K562 (cell line): Measurements from ENCODE around the gene MALAT1. TPM values are rescaled to one million over a fixed set of nuclear protein-coding genes. Genes with fewer than 3 reads are reported as not detected.

ENCODE experiments used
- ATAC-seq: fragments of 200-7000 bp; cut with Tn5 transposase; 3 replicates; pipeline ENCODE4 v1.9.1; 2020; ENCODE audit warnings: moderate library complexity
- BruUV-seq: library from RNA; stranded (reverse); fragments of 400-500 nt; replicated peaks from 2 replicates; lab custom pipeline; 2021; lab: Mats Ljungman, UMichigan
- CTCF ChIA-PET: fragments of 300-600 bp; formaldehyde crosslinking; extraction: SDS; loops from one replicate; lab custom pipeline; 2021; ENCODE audit warnings: low intra/inter-chr PET ratio; lab: Yijun Ruan, JAX
- POLR2A ChIA-PET: fragments of 300-600, 350-650 bp; sonication (Branson Sonifier 250); formaldehyde crosslinking; extraction: SDS; loops from one replicate; lab custom pipeline; 2021; ENCODE audit warnings: antibody characterized with exemption, inconsistent platforms; lab: Yijun Ruan, JAX
- DNase-seq, 4 experiments: peaks; one replicate each; pipeline versions ENCODE4 v3.0.0 to v3.0.0-alpha.2; 2011 to 2018; ENCODE audit warnings: low spot score in 3 of 4, mixed read lengths in 3 of 4; ENCODE audit errors: extremely low read depth in 1 of 4
- FAIRE-seq: peaks from 2 replicates; lab custom pipeline; 2011; peaks lifted over from hg19 to GRCh38; lab: Jason Lieb, UNC
- H2AFZ ChIP-seq: 2 replicates; pipeline ENCODE4 v1.6.0; 2011; ENCODE audit warnings: low read depth, low read length, control low read depth, inconsistent platforms
- H3K27ac ChIP-seq: fragments of 200-600 bp; 3 replicates; pipeline ENCODE4 v1.8.0; 2011; ENCODE audit warnings: low read depth, mild to moderate bottlenecking, control low read depth, inconsistent platforms, low read length, moderate library complexity, mixed read lengths; ENCODE audit errors: extremely low read depth
- H3K27me3 ChIP-seq, 2 experiments: fragments of 300-600 bp in 1 of 2; 2 replicates in 1 of 2; 3 replicates in 1 of 2; pipeline versions ENCODE4 v1.6.0 to v1.8.0; 2011; ENCODE audit warnings: inconsistent platforms in 2 of 2, low read length in 2 of 2, mild to moderate bottlenecking in 1 of 2, mixed read lengths in 1 of 2, moderate library complexity in 1 of 2; ENCODE audit not compliant: control insufficient read depth in 2 of 2, insufficient read depth in 2 of 2
- H3K36me3 ChIP-seq: fragments of 300-600 bp; 3 replicates; pipeline ENCODE4 v1.8.0; 2011; ENCODE audit warnings: mild to moderate bottlenecking, low read length, inconsistent platforms; ENCODE audit not compliant: control insufficient read depth, insufficient read depth
- H3K4me1 ChIP-seq, 2 experiments: fragments of 200-600 bp in 1 of 2; replicated peaks in 1 of 2; 2 replicates in 1 of 2; 3 replicates in 1 of 2; pipeline versions ENCODE4 v1.5.1 to v1.8.0; 2011; ENCODE audit warnings: inconsistent platforms in 2 of 2, low read length in 2 of 2, mild to moderate bottlenecking in 1 of 2, mixed read lengths in 1 of 2, moderate library complexity in 1 of 2; ENCODE audit not compliant: control insufficient read depth in 2 of 2, insufficient read depth in 2 of 2
- H3K4me2 ChIP-seq: 2 replicates; pipeline ENCODE4 v1.6.1; 2011; ENCODE audit warnings: low read length, control low read depth, inconsistent platforms, mixed read lengths; ENCODE audit not compliant: insufficient read depth
- H3K4me3 ChIP-seq: fragments of 200-600 bp; sonication (generic), shearing (Covaris generic); 2 replicates; pipeline ENCODE4 v1.5.1; 2016; ENCODE audit warnings: control low read depth, inconsistent platforms
- H3K79me2 ChIP-seq: fragments of 200-600 bp; 3 replicates; pipeline ENCODE4 v1.8.0; 2011; ENCODE audit warnings: low read length, inconsistent platforms; ENCODE audit not compliant: control insufficient read depth, insufficient read depth
- H3K9ac ChIP-seq, 2 experiments: 2 replicates each; pipeline versions ENCODE4 v1.6.0 to v1.6.1; 2011; ENCODE audit warnings: low read depth in 2 of 2, low read length in 2 of 2, control low read depth in 1 of 2, inconsistent platforms in 1 of 2, mild to moderate bottlenecking in 1 of 2, mixed read lengths in 1 of 2; ENCODE audit not compliant: insufficient read depth in 1 of 2
- H3K9me1 ChIP-seq: one replicate; pipeline ENCODE4 v1.6.0; 2011; ENCODE audit warnings: inconsistent platforms, mild to moderate bottlenecking, low read length, moderate library complexity; ENCODE audit not compliant: control insufficient read depth, insufficient read depth
- H3K9me3 ChIP-seq: replicated peaks from 2 replicates; pipeline ENCODE4 v1.5.1; 2011; ENCODE audit warnings: low read depth, low read length, inconsistent platforms; ENCODE audit not compliant: control insufficient read depth, insufficient read depth
- H4K20me1 ChIP-seq: replicated peaks from 2 replicates; pipeline ENCODE4 v1.6.1; 2011; ENCODE audit warnings: low read length, inconsistent platforms, mixed read lengths; ENCODE audit not compliant: control insufficient read depth, insufficient read depth
- CBFB ChIP-seq: sonication (generic); formaldehyde crosslinking; IDR thresholded peaks from 2 replicates; pipeline ENCODE4 v1.4.0; 2020; ENCODE audit warnings: mild to moderate bottlenecking, missing genetic modification reagents
- GTF2F1 ChIP-seq: IDR thresholded peaks from 2 replicates; pipeline ENCODE4 v1.6.1; 2011; ENCODE audit warnings: low read depth, low read length, improper control_type of control experiment
- IRF2 ChIP-seq: sonication (generic); formaldehyde crosslinking; IDR thresholded peaks from 2 replicates; pipeline ENCODE4 v1.8.1; 2022; ENCODE audit warnings: mild to moderate bottlenecking, missing genetic modification reagents
- LCOR ChIP-seq: sonication (generic); formaldehyde crosslinking; IDR thresholded peaks from 2 replicates; pipeline ENCODE4 v1.8.0; 2022; ENCODE audit warnings: mild to moderate bottlenecking, missing genetic modification reagents
- MEF2A ChIP-seq: IDR thresholded peaks from 2 replicates; pipeline ENCODE4 v1.6.1; 2011; ENCODE audit warnings: low read depth, mild to moderate bottlenecking, low read length, moderate library complexity; ENCODE audit not compliant: control insufficient read depth
- MYC ChIP-seq, 2 experiments: fragments of 250-450 bp in 1 of 2; sonication (Bioruptor Pico) in 1 of 2; IDR thresholded peaks; 2 replicates each; pipeline versions ENCODE4 v1.5.1 to v1.6.1; 2012 to 2021; ENCODE audit warnings: low read depth in 2 of 2, borderline replicate concordance in 1 of 2, improper control_type of control experiment in 1 of 2, low read length in 1 of 2, mild to moderate bottlenecking in 1 of 2, moderate library complexity in 1 of 2
- NR2F6 ChIP-seq: fragments of 450-650 bp; formaldehyde crosslinking; IDR thresholded peaks from 2 replicates; pipeline ENCODE4 v1.4.0; 2020; ENCODE audit warnings: mild to moderate bottlenecking
- TOE1 ChIP-seq, 2 experiments: fragments of 450-650 bp in 1 of 2; sonication (generic) in 1 of 2; formaldehyde crosslinking in 1 of 2; IDR thresholded peaks; 2 replicates each; pipeline versions ENCODE4 v1.7.1 to v1.8.0; 2016 to 2022; ENCODE audit warnings: borderline replicate concordance in 2 of 2, mild to moderate bottlenecking in 2 of 2, antibody characterized with exemption in 1 of 2, inconsistent platforms in 1 of 2, low read depth in 1 of 2, missing genetic modification reagents in 1 of 2, moderate library complexity in 1 of 2
- ZFX ChIP-seq: sonication (generic); formaldehyde crosslinking; IDR thresholded peaks from 2 replicates; pipeline ENCODE4 v1.8.0; 2022; ENCODE audit warnings: mild to moderate bottlenecking, missing genetic modification reagents, moderate library complexity
- ZNF764 ChIP-seq: fragments of 250-450 bp; sonication (Bioruptor Pico); IDR thresholded peaks from 2 replicates; pipeline ENCODE4 v1.4.0; 2020; ENCODE audit warnings: low read depth, mild to moderate bottlenecking, moderate library complexity
- WGBS: fragments of 100-300 bp; shearing (Covaris generic); methylation state at CpG from one replicate; pipeline ENCODE4 v1.1.6; 2016; ENCODE audit warnings: low coverage, mixed read lengths; ENCODE audit not compliant: insufficient coverage; ENCODE audit errors: missing lambda C conversion rate; 5-methylcytosine and 5-hydroxymethylcytosine counted together
- in situ Hi-C: fragments of 300-500 bp; cut with MboI; formaldehyde crosslinking; loops from 4 replicates; pipeline ENCODE4 v1.15.0; 2018; ENCODE audit warnings: inconsistent platforms, mixed read lengths
- intact Hi-C: fragments of 100-400 bp; cut with micrococcal nuclease; formaldehyde crosslinking; loops from 2 replicates; pipeline ENCODE4 v1.14.2; 2022
- polyA plus RNA-seq, 8 experiments: library from polyadenylated mRNA; depleted of rRNA in 4 of 8; stranded (reverse) in 5 of 8; unstranded in 3 of 8; fragments of >200 nt; fragmentation: Nextera tagmentation in 2 of 8; fragmentation: Illumina TruSeq in 1 of 8; extraction: Ambion mirVana in 2 of 8; extraction: Trizol in 1 of 8; gene quantifications; 2 replicates each; pipeline versions ENCODE4 v1.2.1 to v1.2.3, GENCODE V29; 2011 to 2014; ENCODE audit warnings: inconsistent platforms in 1 of 8, missing spikeins in 1 of 8
- total RNA-seq, 7 experiments: library from RNA; depleted of rRNA in 6 of 7; stranded (reverse); fragments of >200 nt in 6 of 7; fragmentation: Illumina TruSeq in 2 of 7; extraction: Trizol in 2 of 7; gene quantifications; 2 replicates each; pipeline versions ENCODE4 v1.2.1 to v1.2.3, GENCODE V29; 2011 to 2021; ENCODE audit warnings: low replicate concordance in 1 of 7
- TF ChIP-seq, protein P1 (sequence below): fragments of 450-650 bp; IDR thresholded peaks from 2 replicates; pipeline ENCODE4 v1.6.1; 2016; ENCODE audit warnings: low read depth

MALAT1 gene
- total and polyA plus RNA-seq, 9 of the 15 experiments (the other 6 are each of a cell fraction or from before 2014, with no cell fraction given): 363 to 8,715 (median 2,351) TPM

GRCh38 chr11:65541093-65541982 is 42.5 kb downstream of the MALAT1 start:
- WGBS: 27% methylated on average over 18 of the region's 18 CpGs
- CTCF ChIA-PET: interaction anchor here (0.6 to 3.1 kb wide), 5 partner anchors 12 to 277 kb away, joined by 3 to 63 read pairs (median 4); partner anchors contain the start of genes FAM89B, MAP3K11 and ZNRD2
- H3K9me3 ChIP-seq: no peaks in the 10 kb centered on the region
- peak overlapping the region; percentile 64 to 93 for H3K9ac ChIP-seq
- H3K27me3 ChIP-seq: no peaks in the 10 kb centered on the region
- FAIRE-seq (peak; percentile 6), ATAC-seq (no peak; the same call in 2 of the 3 replicates), DNase-seq (no peak)
- H3K27ac ChIP-seq: peak overlapping the region; percentile 78
- H3K4me3 ChIP-seq: peak overlapping the region; percentile 76
- intact Hi-C loops (loop anchor here (5.0 to 10.0 kb wide), 2 partner anchors 46 to 273 kb away; no protein-coding TSS in a partner anchor), in situ Hi-C loops (no loop called here)
- POLR2A ChIA-PET: interaction anchor here (0.7 to 2.7 kb wide), 20 partner anchors 10 to 212 kb away, joined by 3 to 16 read pairs (median 4); partner anchors contain the start of genes FAM89B, MALAT1, NEAT1 and RELA
- no peaks in the 10 kb centered on the region for H3K9me1 ChIP-seq
- H3K4me1 ChIP-seq: peaks cover 14 to 56% of the 10 kb centered on the region in 2 experiments
- no peaks in the 10 kb centered on the region; the same call in 2 of the 3 replicates for H3K79me2 ChIP-seq
- H3K36me3 ChIP-seq: peaks cover 29% of the 10 kb centered on the region; the same call in 1 of the 3 replicates
- BruUV-seq: no TSS peak
- H2AFZ ChIP-seq: peak overlapping the region; percentile 98
- no peaks in the 10 kb centered on the region for H4K20me1 ChIP-seq
- peak overlapping the region; percentile 99 for H3K4me2 ChIP-seq
- TF ChIP-seq ZNF764 (CRISPR knock-in tag) (no peak; the same call in 1 of the 2 replicates), NR2F6 (no peak), LCOR (CRISPR knock-in tag) (no peak), ZFX (CRISPR knock-in tag) (peak; percentile 45), MYC (IDR thresholded peaks at IDR 0.05; ENCODE audit: low read depth, low read length) (no peak), MYC (CRISPR knock-in tag; IDR thresholded peaks at IDR 0.05; ENCODE audit: borderline replicate concordance, low read depth) (peak; percentile 16; the same call in 1 of the 2 replicates), CBFB (CRISPR knock-in tag) (peak; percentile 31; the same call in 1 of the 2 replicates), MEF2A (no peak), GTF2F1 (no peak), IRF2 (no peak), TOE1 (IDR thresholded peaks at IDR 0.05; ENCODE audit: borderline replicate concordance) (0 out of 2 replicates have a peak, but pooled peaks have one; percentile 1), TOE1 (CRISPR knock-in tag; IDR thresholded peaks at IDR 0.05; ENCODE audit: borderline replicate concordance, low read depth) (no peak)
- TF ChIP-seq, protein P1, sequence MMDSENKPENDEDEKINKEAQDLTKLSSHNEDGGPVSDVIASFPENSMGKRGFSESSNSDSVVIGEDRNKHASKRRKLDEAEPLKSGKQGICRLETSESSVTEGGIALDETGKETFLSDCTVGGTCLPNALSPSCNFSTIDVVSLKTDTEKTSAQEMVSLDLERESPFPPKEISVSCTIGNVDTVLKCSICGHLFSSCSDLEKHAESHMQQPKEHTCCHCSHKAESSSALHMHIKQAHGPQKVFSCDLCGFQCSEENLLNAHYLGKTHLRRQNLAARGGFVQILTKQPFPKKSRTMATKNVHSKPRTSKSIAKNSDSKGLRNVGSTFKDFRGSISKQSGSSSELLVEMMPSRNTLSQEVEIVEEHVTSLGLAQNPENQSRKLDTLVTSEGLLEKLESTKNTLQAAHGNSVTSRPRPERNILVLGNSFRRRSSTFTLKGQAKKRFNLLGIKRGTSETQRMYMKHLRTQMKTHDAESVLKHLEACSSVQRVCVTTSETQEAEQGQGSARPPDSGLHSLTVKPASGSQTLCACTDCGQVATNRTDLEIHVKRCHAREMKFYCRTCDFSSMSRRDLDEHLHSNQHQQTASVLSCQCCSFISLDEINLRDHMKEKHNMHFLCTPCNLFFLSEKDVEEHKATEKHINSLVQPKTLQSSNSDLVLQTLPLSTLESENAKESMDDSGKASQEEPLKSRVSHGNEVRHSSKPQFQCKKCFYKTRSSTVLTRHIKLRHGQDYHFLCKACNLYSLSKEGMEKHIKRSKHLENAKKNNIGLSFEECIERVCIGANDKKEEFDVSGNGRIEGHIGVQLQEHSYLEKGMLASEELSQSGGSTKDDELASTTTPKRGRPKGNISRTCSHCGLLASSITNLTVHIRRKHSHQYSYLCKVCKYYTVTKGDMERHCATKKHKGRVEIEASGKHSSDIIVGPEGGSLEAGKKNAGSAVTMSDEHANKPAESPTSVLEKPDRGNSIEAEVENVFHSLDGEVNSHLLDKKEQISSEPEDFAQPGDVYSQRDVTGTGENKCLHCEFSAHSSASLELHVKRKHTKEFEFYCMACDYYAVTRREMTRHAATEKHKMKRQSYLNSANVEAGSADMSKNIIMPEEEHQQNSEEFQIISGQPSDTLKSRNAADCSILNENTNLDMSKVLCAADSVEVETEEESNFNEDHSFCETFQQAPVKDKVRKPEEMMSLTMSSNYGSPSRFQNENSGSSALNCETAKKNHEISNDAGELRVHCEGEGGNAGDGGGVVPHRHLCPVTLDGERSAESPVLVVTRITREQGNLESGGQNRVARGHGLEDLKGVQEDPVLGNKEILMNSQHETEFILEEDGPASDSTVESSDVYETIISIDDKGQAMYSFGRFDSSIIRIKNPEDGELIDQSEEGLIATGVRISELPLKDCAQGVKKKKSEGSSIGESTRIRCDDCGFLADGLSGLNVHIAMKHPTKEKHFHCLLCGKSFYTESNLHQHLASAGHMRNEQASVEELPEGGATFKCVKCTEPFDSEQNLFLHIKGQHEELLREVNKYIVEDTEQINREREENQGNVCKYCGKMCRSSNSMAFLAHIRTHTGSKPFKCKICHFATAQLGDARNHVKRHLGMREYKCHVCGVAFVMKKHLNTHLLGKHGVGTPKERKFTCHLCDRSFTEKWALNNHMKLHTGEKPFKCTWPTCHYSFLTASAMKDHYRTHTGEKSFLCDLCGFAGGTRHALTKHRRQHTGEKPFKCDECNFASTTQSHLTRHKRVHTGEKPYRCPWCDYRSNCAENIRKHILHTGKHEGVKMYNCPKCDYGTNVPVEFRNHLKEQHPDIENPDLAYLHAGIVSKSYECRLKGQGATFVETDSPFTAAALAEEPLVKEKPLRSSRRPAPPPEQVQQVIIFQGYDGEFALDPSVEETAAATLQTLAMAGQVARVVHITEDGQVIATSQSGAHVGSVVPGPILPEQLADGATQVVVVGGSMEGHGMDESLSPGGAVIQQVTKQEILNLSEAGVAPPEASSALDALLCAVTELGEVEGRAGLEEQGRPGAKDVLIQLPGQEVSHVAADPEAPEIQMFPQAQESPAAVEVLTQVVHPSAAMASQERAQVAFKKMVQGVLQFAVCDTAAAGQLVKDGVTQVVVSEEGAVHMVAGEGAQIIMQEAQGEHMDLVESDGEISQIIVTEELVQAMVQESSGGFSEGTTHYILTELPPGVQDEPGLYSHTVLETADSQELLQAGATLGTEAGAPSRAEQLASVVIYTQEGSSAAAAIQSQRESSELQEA: no peak
